ENCODE measurements around the gene PBX1. TPM values are rescaled to one million over a fixed set of nuclear protein-coding genes. Genes with fewer than 3 reads are reported as not detected.
A peak's percentile ranks its signal among the peaks of the same experiment; 100 is the strongest.

Gene PBX1
- total and polyA plus RNA-seq, 2 donors from 2014 or later: 14.9 to 91.5 TPM

DNA sequence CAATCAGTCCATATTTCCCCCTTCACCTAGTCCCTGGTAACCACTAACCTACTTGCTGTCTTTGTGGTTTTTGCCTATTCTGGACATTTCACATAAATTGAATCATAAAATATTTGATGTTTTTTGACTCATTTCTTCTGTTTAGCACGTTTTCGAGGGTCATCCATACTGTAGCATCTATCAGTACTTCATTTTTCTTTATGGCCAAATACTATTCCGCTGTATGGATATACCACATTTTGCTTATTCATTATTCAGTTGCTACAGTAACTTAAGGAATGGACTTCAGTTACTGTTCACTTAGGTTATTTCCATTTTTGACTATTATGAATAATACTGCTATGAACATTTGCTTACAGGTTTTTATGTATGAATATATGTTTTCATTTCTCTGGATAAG is 12.3 kb downstream of the PBX1 start:
- H3K9ac ChIP-seq (ENCODE audit: low read length in 3 of 3): no peak overlapping the region
- no peak for FAIRE-seq
- no peak overlapping the region for H3K27ac ChIP-seq (ENCODE audit: low read depth in 2 of 2, low read length in 2 of 2)
- H3K27me3 ChIP-seq (ENCODE audit: control insufficient read depth, insufficient read depth, low read length): no peaks in the 10 kb centered on the region
- H3K4me1 ChIP-seq (ENCODE audit: control insufficient read depth in 2 of 3, insufficient read depth in 2 of 3, low read depth in 1 of 3, low read length in 3 of 3): peaks cover 0 to 3% (median 2%) of the 10 kb centered on the region in 3 donors
- intact Hi-C loops (cut with DNase I): no loop called here
- H3K36me3 ChIP-seq (ENCODE audit: control insufficient read depth in 2 of 3, insufficient read depth in 3 of 3, low read length in 3 of 3): peaks cover 0 to 7% (median 0%) of the 10 kb centered on the region in 3 donors
- no peak overlapping the region for H3K4me3 ChIP-seq (ENCODE audit: low read length in 3 of 3)
- no peaks in the 10 kb centered on the region for H3K9me3 ChIP-seq (ENCODE audit: control insufficient read depth in 2 of 3, insufficient read depth in 1 of 3, low read length in 3 of 3)
- TF ChIP-seq, protein P1, sequence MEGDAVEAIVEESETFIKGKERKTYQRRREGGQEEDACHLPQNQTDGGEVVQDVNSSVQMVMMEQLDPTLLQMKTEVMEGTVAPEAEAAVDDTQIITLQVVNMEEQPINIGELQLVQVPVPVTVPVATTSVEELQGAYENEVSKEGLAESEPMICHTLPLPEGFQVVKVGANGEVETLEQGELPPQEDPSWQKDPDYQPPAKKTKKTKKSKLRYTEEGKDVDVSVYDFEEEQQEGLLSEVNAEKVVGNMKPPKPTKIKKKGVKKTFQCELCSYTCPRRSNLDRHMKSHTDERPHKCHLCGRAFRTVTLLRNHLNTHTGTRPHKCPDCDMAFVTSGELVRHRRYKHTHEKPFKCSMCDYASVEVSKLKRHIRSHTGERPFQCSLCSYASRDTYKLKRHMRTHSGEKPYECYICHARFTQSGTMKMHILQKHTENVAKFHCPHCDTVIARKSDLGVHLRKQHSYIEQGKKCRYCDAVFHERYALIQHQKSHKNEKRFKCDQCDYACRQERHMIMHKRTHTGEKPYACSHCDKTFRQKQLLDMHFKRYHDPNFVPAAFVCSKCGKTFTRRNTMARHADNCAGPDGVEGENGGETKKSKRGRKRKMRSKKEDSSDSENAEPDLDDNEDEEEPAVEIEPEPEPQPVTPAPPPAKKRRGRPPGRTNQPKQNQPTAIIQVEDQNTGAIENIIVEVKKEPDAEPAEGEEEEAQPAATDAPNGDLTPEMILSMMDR (IDR thresholded peaks at IDR 0.05; ENCODE audit: borderline replicate concordance, extremely low read depth, insufficient read depth): no peak
- DNase-seq: no peak

DNA sequence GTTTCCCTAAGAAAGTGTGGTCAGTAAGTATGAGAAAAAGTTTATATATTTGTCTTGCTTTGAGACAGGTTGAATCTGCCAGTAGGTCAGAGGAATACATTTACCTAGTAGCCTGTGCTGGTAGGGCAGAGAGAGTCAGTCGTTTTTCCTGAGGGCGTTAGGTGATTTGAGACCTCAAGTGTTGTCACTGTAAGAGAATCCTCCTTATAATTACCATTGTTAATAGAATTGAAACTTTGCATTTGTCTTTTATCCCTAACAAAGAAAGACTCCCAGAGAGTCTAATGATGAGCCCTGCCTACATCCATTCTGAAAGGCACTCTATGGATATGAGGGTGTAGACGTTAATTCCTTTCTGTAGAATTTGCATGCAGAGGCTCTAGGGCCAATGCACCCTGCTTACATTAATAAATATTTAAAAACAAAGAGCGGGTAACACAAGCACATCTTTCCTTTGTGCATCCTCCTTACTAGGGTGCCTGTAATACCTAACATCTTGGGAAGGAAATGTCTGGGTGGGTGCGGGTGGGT is 16.4 kb downstream of the PBX1 start:
- no peak overlapping the region for H3K4me3 ChIP-seq (ENCODE audit: low read length in 3 of 3)
- H3K27me3 ChIP-seq (ENCODE audit: control insufficient read depth, insufficient read depth, low read length): no peaks in the 10 kb centered on the region
- no peak for FAIRE-seq
- no peak for DNase-seq
- TF ChIP-seq, protein P1 (IDR thresholded peaks at IDR 0.05; ENCODE audit: borderline replicate concordance, extremely low read depth, insufficient read depth): no peak
- peaks cover 0 to 2% (median 0%) of the 10 kb centered on the region in 3 donors for H3K36me3 ChIP-seq (ENCODE audit: control insufficient read depth in 2 of 3, insufficient read depth in 3 of 3, low read length in 3 of 3)
- peaks cover 6 to 24% (median 6%) of the 10 kb centered on the region in 3 donors for H3K4me1 ChIP-seq (ENCODE audit: control insufficient read depth in 2 of 3, insufficient read depth in 2 of 3, low read depth in 1 of 3, low read length in 3 of 3)
- H3K9me3 ChIP-seq (ENCODE audit: control insufficient read depth in 2 of 3, insufficient read depth in 1 of 3, low read length in 3 of 3): no peaks in the 10 kb centered on the region
- H3K9ac ChIP-seq (ENCODE audit: low read length in 3 of 3): no peak overlapping the region
- H3K27ac ChIP-seq (ENCODE audit: low read depth in 2 of 2, low read length in 2 of 2): no peak overlapping the region
- intact Hi-C loops (cut with DNase I): no loop called here

DNA sequence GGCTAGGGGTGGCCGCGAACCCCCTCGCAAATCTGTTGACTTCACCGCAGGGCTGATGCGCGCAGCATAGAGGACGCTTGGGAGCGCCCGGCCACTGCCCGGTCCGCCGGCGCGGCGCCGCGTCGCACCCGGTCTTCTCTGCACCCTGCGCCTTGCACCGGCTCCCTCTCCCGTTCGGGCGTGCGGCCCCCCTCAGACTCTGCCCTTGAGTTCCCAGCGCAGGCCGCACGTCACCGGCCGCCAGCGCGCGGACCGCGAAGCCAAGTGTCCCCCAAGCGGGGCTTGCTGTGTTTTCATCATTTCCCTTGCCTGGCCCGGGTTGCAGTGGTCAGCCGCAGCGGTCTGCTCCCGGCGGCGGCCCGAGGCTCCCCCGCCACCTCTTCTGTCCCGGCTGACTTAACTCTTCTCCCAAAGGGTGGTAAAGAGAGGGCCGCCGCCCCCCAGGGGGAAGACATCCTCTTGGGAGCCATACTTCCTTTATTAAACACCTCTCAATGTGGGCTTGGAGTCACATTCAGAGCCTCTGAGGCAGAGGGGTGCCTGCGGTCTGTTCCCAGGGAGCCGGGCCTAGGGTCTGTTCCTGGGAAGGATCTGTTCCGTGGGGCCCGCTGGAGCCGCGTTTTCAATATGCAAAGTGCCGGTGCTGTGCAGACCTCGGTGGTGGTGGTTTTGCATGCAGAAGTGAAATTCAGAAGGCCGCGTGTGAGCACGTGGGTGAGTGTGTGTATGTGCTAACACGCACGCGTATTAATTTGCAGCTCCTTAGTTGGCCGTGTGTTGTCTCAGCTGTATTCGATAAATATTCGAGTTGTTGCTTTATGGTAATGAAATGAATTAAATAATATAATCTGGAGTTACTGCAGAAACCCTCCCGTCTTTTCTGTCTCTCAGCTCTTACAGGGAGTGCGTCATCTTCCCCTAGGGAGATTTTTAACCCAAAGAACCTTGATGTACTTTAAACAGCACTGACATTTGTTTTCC is 17.6 kb downstream of the PBX1 start:
- peak overlapping the region in 1 of 3 donors; percentile 10 for H3K9ac ChIP-seq (ENCODE audit: low read length in 3 of 3)
- TF ChIP-seq, protein P1 (IDR thresholded peaks at IDR 0.05; ENCODE audit: borderline replicate concordance, extremely low read depth, insufficient read depth): no peak
- intact Hi-C loops (cut with DNase I): no loop called here
- H3K27me3 ChIP-seq (ENCODE audit: control insufficient read depth, insufficient read depth, low read length): no peaks in the 10 kb centered on the region
- peak overlapping the region; percentile 43 to 59 for H3K27ac ChIP-seq (ENCODE audit: low read depth in 2 of 2, low read length in 2 of 2)
- H3K4me1 ChIP-seq (ENCODE audit: control insufficient read depth in 2 of 3, insufficient read depth in 2 of 3, low read depth in 1 of 3, low read length in 3 of 3): peaks cover 6 to 24% (median 6%) of the 10 kb centered on the region in 3 donors
- no peak for FAIRE-seq
- peaks cover 0 to 2% (median 0%) of the 10 kb centered on the region in 3 donors for H3K36me3 ChIP-seq (ENCODE audit: control insufficient read depth in 2 of 3, insufficient read depth in 3 of 3, low read length in 3 of 3)
- H3K4me3 ChIP-seq (ENCODE audit: low read length in 3 of 3): no peak overlapping the region
- no peaks in the 10 kb centered on the region for H3K9me3 ChIP-seq (ENCODE audit: control insufficient read depth in 2 of 3, insufficient read depth in 1 of 3, low read length in 3 of 3)
- peak; percentile 63 to 82 (median 75) for DNase-seq

Measured in kidney (tissue), 14 donors.